ENCODE measurements around the gene RNF14.

RNF14 gene

GRCh38 chr5:141947316-141947715, 21.6 kb upstream of the RNF14 start:
- no peak for DNase-seq (ENCODE audit: low read depth)
- H3K4me3 ChIP-seq (replicated peaks; ENCODE audit: low read depth, low read length), result no peak overlapping the region
- no peak for TF ChIP-seq CTCF (IDR thresholded peaks at IDR 0.05; ENCODE audit: low read length, missing control alignments)

- no peak for DNase-seq (ENCODE audit: low read depth)
- no peak overlapping the region for H3K4me3 ChIP-seq (replicated peaks; ENCODE audit: low read depth, low read length)
- TF ChIP-seq CTCF (IDR thresholded peaks at IDR 0.05; ENCODE audit: low read length, missing control alignments), result no peak
These were observed 20.1 kb upstream of the RNF14 start for GRCh38 chr5:141948812-141949211.

GRCh38 chr5:141949511-141949910, 19.4 kb upstream of the RNF14 start:
- no peak for TF ChIP-seq CTCF (IDR thresholded peaks at IDR 0.05; ENCODE audit: low read length, missing control alignments)
- no peak overlapping the region for H3K4me3 ChIP-seq (replicated peaks; ENCODE audit: low read depth, low read length)
- DNase-seq (ENCODE audit: low read depth), result no peak

GRCh38 chr5:141950207-141951005, 18.5 kb upstream of the RNF14 start:
- H3K4me3 ChIP-seq (replicated peaks; ENCODE audit: low read depth, low read length), result no peak overlapping the region
- DNase-seq (ENCODE audit: low read depth), result no peak
- TF ChIP-seq CTCF (IDR thresholded peaks at IDR 0.05; ENCODE audit: low read length, missing control alignments), result no peak

- no peak overlapping the region for H3K4me3 ChIP-seq (replicated peaks; ENCODE audit: low read depth, low read length)
- DNase-seq (ENCODE audit: low read depth), result no peak
- peak; percentile 49 for TF ChIP-seq CTCF (IDR thresholded peaks at IDR 0.05; ENCODE audit: low read length, missing control alignments)
These were observed 17.5 kb upstream of the RNF14 start for GRCh38 chr5:141951332-141951781.

- no peak overlapping the region for H3K4me3 ChIP-seq (replicated peaks; ENCODE audit: low read depth, low read length)
- no peak for TF ChIP-seq CTCF (IDR thresholded peaks at IDR 0.05; ENCODE audit: low read length, missing control alignments)
- no peak for DNase-seq (ENCODE audit: low read depth)
These were observed 16.9 kb upstream of the RNF14 start for GRCh38 chr5:141952020-141952419.

- no peak overlapping the region for H3K4me3 ChIP-seq (replicated peaks; ENCODE audit: low read depth, low read length)
- DNase-seq (ENCODE audit: low read depth), result no peak
- no peak for TF ChIP-seq CTCF (IDR thresholded peaks at IDR 0.05; ENCODE audit: low read length, missing control alignments)
These were observed 14.7 kb upstream of the RNF14 start for GRCh38 chr5:141954194-141954593.

Measured in fibroblast of pulmonary artery (primary cell).